Measurements from ENCODE around the gene ALKBH2. TPM values are rescaled to one million over a fixed set of nuclear protein-coding genes. Genes with fewer than 3 reads are reported as not detected.

Gene ALKBH2
- polyA plus RNA-seq, 1 donor from 2014 or later, result 44.0 TPM

GRCh38 chr12:109110988-109111495, 17.8 kb upstream of the ALKBH2 start:
- no peaks in the 10 kb centered on the region for H3K36me3 ChIP-seq (ENCODE audit: insufficient read depth, low read length)
- H3K9me3 ChIP-seq (ENCODE audit: low read length), result no peaks in the 10 kb centered on the region
- H3K4me3 ChIP-seq (ENCODE audit: low read length), result no peak overlapping the region
- H3K9me2 ChIP-seq (ENCODE audit: insufficient read depth, low read length), result no peaks in the 10 kb centered on the region
- no peak for TF ChIP-seq EP300 (conservative IDR thresholded peaks at IDR 0.05; ENCODE audit: poor library complexity, severe bottlenecking)
- no peak for TF ChIP-seq EZH2 (IDR thresholded peaks at IDR 0.05; ENCODE audit: borderline replicate concordance, insufficient read depth, low read length, poor library complexity, severe bottlenecking)
- no peak for TF ChIP-seq POLR2AphosphoS5 (IDR thresholded peaks at IDR 0.05)
- TF ChIP-seq SMC3 (conservative IDR thresholded peaks at IDR 0.05; ENCODE audit: poor library complexity), result no peak
- TF ChIP-seq TAF1 (IDR thresholded peaks at IDR 0.05; ENCODE audit: low read depth), result no peak
- TF ChIP-seq MXI1 (conservative IDR thresholded peaks at IDR 0.05; ENCODE audit: poor library complexity, severe bottlenecking), result no peak
- TF ChIP-seq, protein P1, sequence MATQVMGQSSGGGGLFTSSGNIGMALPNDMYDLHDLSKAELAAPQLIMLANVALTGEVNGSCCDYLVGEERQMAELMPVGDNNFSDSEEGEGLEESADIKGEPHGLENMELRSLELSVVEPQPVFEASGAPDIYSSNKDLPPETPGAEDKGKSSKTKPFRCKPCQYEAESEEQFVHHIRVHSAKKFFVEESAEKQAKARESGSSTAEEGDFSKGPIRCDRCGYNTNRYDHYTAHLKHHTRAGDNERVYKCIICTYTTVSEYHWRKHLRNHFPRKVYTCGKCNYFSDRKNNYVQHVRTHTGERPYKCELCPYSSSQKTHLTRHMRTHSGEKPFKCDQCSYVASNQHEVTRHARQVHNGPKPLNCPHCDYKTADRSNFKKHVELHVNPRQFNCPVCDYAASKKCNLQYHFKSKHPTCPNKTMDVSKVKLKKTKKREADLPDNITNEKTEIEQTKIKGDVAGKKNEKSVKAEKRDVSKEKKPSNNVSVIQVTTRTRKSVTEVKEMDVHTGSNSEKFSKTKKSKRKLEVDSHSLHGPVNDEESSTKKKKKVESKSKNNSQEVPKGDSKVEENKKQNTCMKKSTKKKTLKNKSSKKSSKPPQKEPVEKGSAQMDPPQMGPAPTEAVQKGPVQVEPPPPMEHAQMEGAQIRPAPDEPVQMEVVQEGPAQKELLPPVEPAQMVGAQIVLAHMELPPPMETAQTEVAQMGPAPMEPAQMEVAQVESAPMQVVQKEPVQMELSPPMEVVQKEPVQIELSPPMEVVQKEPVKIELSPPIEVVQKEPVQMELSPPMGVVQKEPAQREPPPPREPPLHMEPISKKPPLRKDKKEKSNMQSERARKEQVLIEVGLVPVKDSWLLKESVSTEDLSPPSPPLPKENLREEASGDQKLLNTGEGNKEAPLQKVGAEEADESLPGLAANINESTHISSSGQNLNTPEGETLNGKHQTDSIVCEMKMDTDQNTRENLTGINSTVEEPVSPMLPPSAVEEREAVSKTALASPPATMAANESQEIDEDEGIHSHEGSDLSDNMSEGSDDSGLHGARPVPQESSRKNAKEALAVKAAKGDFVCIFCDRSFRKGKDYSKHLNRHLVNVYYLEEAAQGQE (IDR thresholded peaks at IDR 0.05; ENCODE audit: borderline replicate concordance), result no peak
- no peak for TF ChIP-seq RAD21 (conservative IDR thresholded peaks at IDR 0.05)
- no peak for TF ChIP-seq CTCF (IDR thresholded peaks at IDR 0.05; ENCODE audit: poor library complexity, severe bottlenecking)
- H4K20me1 ChIP-seq (ENCODE audit: insufficient read depth), result no peaks in the 10 kb centered on the region
- H3K27me3 ChIP-seq (ENCODE audit: insufficient read depth, low read depth, low read length), result no peaks in the 10 kb centered on the region
- H3F3A ChIP-seq (ENCODE audit: insufficient read depth, low read length, poor library complexity, severe bottlenecking), result no peaks in the 10 kb centered on the region
- H3K4me2 ChIP-seq (ENCODE audit: low read length), result no peak overlapping the region
- no peak overlapping the region for H3K27ac ChIP-seq (ENCODE audit: low read length)
- H2AFZ ChIP-seq (ENCODE audit: low read depth, low read length), result no peak overlapping the region
- no peak overlapping the region for H3K9ac ChIP-seq (ENCODE audit: low read length)
- H3K79me2 ChIP-seq (replicated peaks; ENCODE audit: insufficient read depth, low read length), result no peaks in the 10 kb centered on the region

GRCh38 chr12:109109746-109110350, 16.6 kb upstream of the ALKBH2 start:
- H3K27ac ChIP-seq (ENCODE audit: low read length), result no peak overlapping the region
- H3K4me2 ChIP-seq (ENCODE audit: low read length), result no peak overlapping the region
- H2AFZ ChIP-seq (ENCODE audit: low read depth, low read length), result no peak overlapping the region
- no peak for TF ChIP-seq POLR2AphosphoS5 (IDR thresholded peaks at IDR 0.05)
- no peak for TF ChIP-seq TAF1 (IDR thresholded peaks at IDR 0.05; ENCODE audit: low read depth)
- no peak for TF ChIP-seq CTCF (IDR thresholded peaks at IDR 0.05; ENCODE audit: poor library complexity, severe bottlenecking)
- no peak for TF ChIP-seq MXI1 (conservative IDR thresholded peaks at IDR 0.05; ENCODE audit: poor library complexity, severe bottlenecking)
- no peak for TF ChIP-seq EZH2 (IDR thresholded peaks at IDR 0.05; ENCODE audit: borderline replicate concordance, insufficient read depth, low read length, poor library complexity, severe bottlenecking)
- H3K9ac ChIP-seq (ENCODE audit: low read length), result no peak overlapping the region
- H3K4me3 ChIP-seq (ENCODE audit: low read length), result no peak overlapping the region
- no peaks in the 10 kb centered on the region for H3K9me2 ChIP-seq (ENCODE audit: insufficient read depth, low read length)
- no peaks in the 10 kb centered on the region for H3K36me3 ChIP-seq (ENCODE audit: insufficient read depth, low read length)
- no peaks in the 10 kb centered on the region for H4K20me1 ChIP-seq (ENCODE audit: insufficient read depth)
- no peaks in the 10 kb centered on the region for H3F3A ChIP-seq (ENCODE audit: insufficient read depth, low read length, poor library complexity, severe bottlenecking)
- no peaks in the 10 kb centered on the region for H3K79me2 ChIP-seq (replicated peaks; ENCODE audit: insufficient read depth, low read length)
- no peaks in the 10 kb centered on the region for H3K27me3 ChIP-seq (ENCODE audit: insufficient read depth, low read depth, low read length)
- H3K9me3 ChIP-seq (ENCODE audit: low read length), result no peaks in the 10 kb centered on the region

All from neural cell (in vitro differentiated cells).